ENCODE measurements around the gene OSBPL6. TPM values are rescaled to one million over a fixed set of nuclear protein-coding genes. Genes with fewer than 3 reads are reported as not detected.

OSBPL6 gene
- total RNA-seq, 1 donor from 2014 or later, result 4.6 TPM

- ATAC-seq (no peak), DNase-seq (no peak)
- intact Hi-C loops (cut with micrococcal nuclease), result loop anchor here (5.0 kb wide), 2 partner anchors 92 to 157 kb away; partner anchors contain the start of gene OSBPL6
Measured at GRCh38 chr2:178284613-178285286, 90.4 kb downstream of the OSBPL6 start.

- no peak for ATAC-seq
- intact Hi-C loops (cut with micrococcal nuclease), result no loop called here
- no peak for DNase-seq
Measured at GRCh38 chr2:178285287-178285615, 90.9 kb downstream of the OSBPL6 start.

- no peak for ATAC-seq
- intact Hi-C loops (cut with micrococcal nuclease), result no loop called here
- no peak for DNase-seq
Measured at GRCh38 chr2:178286636-178287035, 92.3 kb downstream of the OSBPL6 start.

GRCh38 chr2:178287652-178288344 lies 93.5 kb downstream of the OSBPL6 start:
- DNase-seq (no peak), ATAC-seq (no peak)
- intact Hi-C loops (cut with micrococcal nuclease), result no loop called here

GRCh38 chr2:178291703-178292102 lies 97.4 kb downstream of the OSBPL6 start:
- ATAC-seq (no peak), DNase-seq (no peak)
- intact Hi-C loops (cut with micrococcal nuclease), result no loop called here

- intact Hi-C loops (cut with micrococcal nuclease), result no loop called here
- DNase-seq (no peak), ATAC-seq (no peak)
Measured at GRCh38 chr2:178292586-178292985, 98.3 kb downstream of the OSBPL6 start.

GRCh38 chr2:178295115-178295514 lies 100.8 kb downstream of the OSBPL6 start:
- intact Hi-C loops (cut with micrococcal nuclease), result no loop called here
- DNase-seq (no peak), ATAC-seq (no peak)

- ATAC-seq (no peak), DNase-seq (no peak)
- intact Hi-C loops (cut with micrococcal nuclease), result no loop called here
Measured at GRCh38 chr2:178295906-178296305, 101.6 kb downstream of the OSBPL6 start.

- ATAC-seq (no peak), DNase-seq (no peak)
- intact Hi-C loops (cut with micrococcal nuclease), result no loop called here
Measured at GRCh38 chr2:178296394-178297090, 102.2 kb downstream of the OSBPL6 start.

GRCh38 chr2:178297091-178297411 lies 102.7 kb downstream of the OSBPL6 start:
- intact Hi-C loops (cut with micrococcal nuclease), result no loop called here
- DNase-seq, result no peak
- ATAC-seq, result no peak

- DNase-seq, result no peak
- intact Hi-C loops (cut with micrococcal nuclease), result no loop called here
- peak; percentile 87 for ATAC-seq
Measured at GRCh38 chr2:178298785-178299212, 104.5 kb downstream of the OSBPL6 start.

- ATAC-seq (no peak), DNase-seq (no peak)
- intact Hi-C loops (cut with micrococcal nuclease), result loop anchor here (10.0 kb wide), 1 partner anchor 93 kb away; no protein-coding TSS in a partner anchor
Measured at GRCh38 chr2:178301649-178302238, 107.4 kb downstream of the OSBPL6 start.

- DNase-seq (no peak), ATAC-seq (no peak)
- intact Hi-C loops (cut with micrococcal nuclease), result loop anchor here (10.0 kb wide), 1 partner anchor 90 kb away; no protein-coding TSS in a partner anchor
Measured at GRCh38 chr2:178304333-178304732, 110.0 kb downstream of the OSBPL6 start.

GRCh38 chr2:178306352-178307073 lies 112.2 kb downstream of the OSBPL6 start:
- peak; percentile 73 for ATAC-seq
- peak; percentile 31 for DNase-seq
- intact Hi-C loops (cut with micrococcal nuclease), result loop anchor here (10.0 kb wide), 1 partner anchor 88 kb away; no protein-coding TSS in a partner anchor

- intact Hi-C loops (cut with micrococcal nuclease), result loop anchor here (10.0 kb wide), 1 partner anchor 87 kb away; no protein-coding TSS in a partner anchor
- no peak for ATAC-seq
- no peak for DNase-seq
Measured at GRCh38 chr2:178307650-178308049, 113.3 kb downstream of the OSBPL6 start.

- intact Hi-C loops (cut with micrococcal nuclease), result loop anchor here (10.0 kb wide), 1 partner anchor 85 kb away; no protein-coding TSS in a partner anchor
- no peak for DNase-seq
- ATAC-seq, result no peak
Measured at GRCh38 chr2:178309541-178309940, 115.2 kb downstream of the OSBPL6 start.

- DNase-seq, result no peak
- ATAC-seq, result no peak
- intact Hi-C loops (cut with micrococcal nuclease), result no loop called here
Measured at GRCh38 chr2:178315078-178315477, 120.8 kb downstream of the OSBPL6 start.

- ATAC-seq (peak; percentile 76), DNase-seq (no peak)
- intact Hi-C loops (cut with micrococcal nuclease), result no loop called here
Measured at GRCh38 chr2:178315488-178315948, 121.2 kb downstream of the OSBPL6 start.

- no peak for ATAC-seq
- intact Hi-C loops (cut with micrococcal nuclease), result no loop called here
- DNase-seq, result no peak
Measured at GRCh38 chr2:178317811-178318210, 123.5 kb downstream of the OSBPL6 start.

All from left ventricle myocardium superior (tissue), 1 donor.